Hepatocyte (in vitro differentiated cells): ENCODE data around the gene ZNF358. TPM values are rescaled to one million over a fixed set of nuclear protein-coding genes. Genes with fewer than 3 reads are reported as not detected.

Experiments
- DNase-seq: peaks from one replicate; pipeline ENCODE4 v3.0.0-alpha.2; 2016; ENCODE audit warnings: low spot score
- H2AFZ ChIP-seq: fragments of 200-600 bp; sonication (generic); 2 replicates; pipeline ENCODE4 v1.6.0; 2016; ENCODE audit warnings: antibody characterized with exemption, mild to moderate bottlenecking
- H3K27ac ChIP-seq: fragments of 200-600 bp; sonication (generic); 2 replicates; pipeline ENCODE4 v1.5.1; 2016; ENCODE audit warnings: mild to moderate bottlenecking
- H3K27me3 ChIP-seq: fragments of 200-600 bp; sonication (generic); 2 replicates; pipeline ENCODE4 v1.6.1; 2016
- H3K36me3 ChIP-seq: fragments of 200-600 bp; sonication (generic); replicated peaks from 2 replicates; pipeline ENCODE4 v1.5.1; 2016; ENCODE audit warnings: low read depth; ENCODE audit not compliant: insufficient read depth
- H3K4me1 ChIP-seq: fragments of 200-600 bp; sonication (generic); 2 replicates; pipeline ENCODE4 v1.5.1; 2016; ENCODE audit warnings: mild to moderate bottlenecking, moderate library complexity; ENCODE audit not compliant: insufficient read depth
- H3K4me2 ChIP-seq: fragments of 200-600 bp; sonication (generic); 2 replicates; pipeline ENCODE4 v1.6.0; 2016
- H3K4me3 ChIP-seq: fragments of 200-600 bp; sonication (generic); 2 replicates; pipeline ENCODE4 v1.5.1; 2016; ENCODE audit warnings: mild to moderate bottlenecking
- H3K79me2 ChIP-seq: fragments of 200-600 bp; sonication (generic); 2 replicates; pipeline ENCODE4 v1.6.0; 2017; ENCODE audit warnings: mild to moderate bottlenecking
- H3K9me2 ChIP-seq: fragments of 200-600 bp; sonication (generic); replicated peaks from 2 replicates; pipeline ENCODE4 v1.6.0; 2017; ENCODE audit warnings: mild to moderate bottlenecking; ENCODE audit not compliant: insufficient read depth
- H3K9me3 ChIP-seq: fragments of 200-600 bp; sonication (generic); 2 replicates; pipeline ENCODE4 v1.5.1; 2016; ENCODE audit warnings: low read depth, mild to moderate bottlenecking
- H4K20me1 ChIP-seq: fragments of 200-600 bp; sonication (generic); 2 replicates; pipeline ENCODE4 v1.6.0; 2016; ENCODE audit warnings: mild to moderate bottlenecking; ENCODE audit not compliant: insufficient read depth, poor library complexity, severe bottlenecking
- EZH2 ChIP-seq: fragments of 200-600 bp; sonication (generic); IDR thresholded peaks from 2 replicates; pipeline ENCODE4 v1.6.1; 2016; ENCODE audit warnings: antibody characterized with exemption, mild to moderate bottlenecking, borderline replicate concordance
- EZH2phosphoT487 ChIP-seq: fragments of 200-600 bp; sonication (generic); IDR thresholded peaks from one replicate; pipeline ENCODE4 v1.6.1; 2018; ENCODE audit warnings: antibody characterized with exemption, mild to moderate bottlenecking, low read depth, moderate library complexity; ENCODE audit not compliant: unreplicated experiment, severe bottlenecking
- WGBS: methylation state at CpG from one replicate; pipeline ENCODE4 v1.1.6; 2016; ENCODE audit warnings: low lambda C conversion rate; ENCODE audit errors: missing lambda C conversion rate; 5-methylcytosine and 5-hydroxymethylcytosine counted together
- polyA plus RNA-seq: library from polyadenylated mRNA; unstranded; fragments of >200 nt; fragmentation: Nextera tagmentation; extraction: Ambion mirVana; gene quantifications from 2 replicates; pipeline ENCODE4 v1.2.1, GENCODE V29; 2016
- total RNA-seq: library from RNA; depleted of rRNA; stranded (reverse); fragments of >200 nt; gene quantifications from 2 replicates; pipeline ENCODE4 v1.2.3, GENCODE V29; 2014
- TF ChIP-seq, protein P1 (sequence below): fragments of 200-600 bp; sonication (generic); IDR thresholded peaks from 2 replicates; pipeline ENCODE4 v1.5.1; 2016; ENCODE audit warnings: antibody characterized with exemption, mild to moderate bottlenecking; ENCODE audit not compliant: poor library complexity

ZNF358 gene
- 39.9 and 44.1 TPM in 2 replicates for total RNA-seq
- 37.8 and 43.4 TPM in 2 replicates for polyA plus RNA-seq

DNA sequence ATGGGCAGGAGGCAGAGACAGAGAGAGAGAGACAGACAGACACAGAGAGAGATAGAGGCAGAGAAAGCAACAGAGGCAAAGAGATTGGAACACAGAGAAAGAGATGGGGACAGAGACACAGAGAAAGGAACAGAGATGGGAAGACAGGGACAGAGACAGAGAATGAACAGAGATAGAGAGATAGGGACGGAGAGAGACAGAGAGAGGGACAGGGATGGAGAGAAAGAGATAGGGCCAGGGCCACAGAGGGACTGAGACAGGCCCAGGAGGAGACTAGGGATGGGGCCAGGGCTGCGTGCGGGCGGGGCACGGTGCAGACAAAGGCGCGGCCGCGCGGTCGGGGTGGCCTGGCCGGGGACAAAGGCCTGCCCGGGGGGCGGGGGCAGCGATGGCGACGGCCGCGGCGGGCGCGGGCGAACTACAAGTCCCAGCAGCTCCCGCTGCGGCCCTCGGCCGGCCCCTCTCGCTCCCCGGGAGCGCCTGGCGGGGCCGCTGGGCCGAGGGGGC is at the start of gene ZNF358:
Gene ZNF358, plus strand, starts transcription at position 459 of the 507 bp plus-strand sequence. CDS start 3,140 bp downstream, outside the sequence.
- TF ChIP-seq EZH2, result no peak
- TF ChIP-seq, protein P1, sequence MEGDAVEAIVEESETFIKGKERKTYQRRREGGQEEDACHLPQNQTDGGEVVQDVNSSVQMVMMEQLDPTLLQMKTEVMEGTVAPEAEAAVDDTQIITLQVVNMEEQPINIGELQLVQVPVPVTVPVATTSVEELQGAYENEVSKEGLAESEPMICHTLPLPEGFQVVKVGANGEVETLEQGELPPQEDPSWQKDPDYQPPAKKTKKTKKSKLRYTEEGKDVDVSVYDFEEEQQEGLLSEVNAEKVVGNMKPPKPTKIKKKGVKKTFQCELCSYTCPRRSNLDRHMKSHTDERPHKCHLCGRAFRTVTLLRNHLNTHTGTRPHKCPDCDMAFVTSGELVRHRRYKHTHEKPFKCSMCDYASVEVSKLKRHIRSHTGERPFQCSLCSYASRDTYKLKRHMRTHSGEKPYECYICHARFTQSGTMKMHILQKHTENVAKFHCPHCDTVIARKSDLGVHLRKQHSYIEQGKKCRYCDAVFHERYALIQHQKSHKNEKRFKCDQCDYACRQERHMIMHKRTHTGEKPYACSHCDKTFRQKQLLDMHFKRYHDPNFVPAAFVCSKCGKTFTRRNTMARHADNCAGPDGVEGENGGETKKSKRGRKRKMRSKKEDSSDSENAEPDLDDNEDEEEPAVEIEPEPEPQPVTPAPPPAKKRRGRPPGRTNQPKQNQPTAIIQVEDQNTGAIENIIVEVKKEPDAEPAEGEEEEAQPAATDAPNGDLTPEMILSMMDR, result no peak
- no peak for TF ChIP-seq EZH2phosphoT487
- Histone ChIP-seq H3K4me2 (peak within 1 kb of the TSS; percentile 98), H3K27me3 (no peaks in the 10 kb centered on the region), H3K9me2 (no peaks in the 10 kb centered on the region), H3K4me3 (peak within 1 kb of the TSS; percentile 91), H3K9me3 (no peaks in the 10 kb centered on the region), H3K36me3 (no peaks in the 10 kb centered on the region), H3K79me2 (peaks cover 24% of the 10 kb centered on the region), H4K20me1 (no peaks in the 10 kb centered on the region), H2AFZ (peak within 1 kb of the TSS; percentile 99), H3K27ac (peak within 1 kb of the TSS; percentile 97), H3K4me1 (peaks cover 13% of the 10 kb centered on the region)
- peak; percentile 92 for DNase-seq
- WGBS, result 6% methylated on average over 8 of the region's 33 CpGs

DNA sequence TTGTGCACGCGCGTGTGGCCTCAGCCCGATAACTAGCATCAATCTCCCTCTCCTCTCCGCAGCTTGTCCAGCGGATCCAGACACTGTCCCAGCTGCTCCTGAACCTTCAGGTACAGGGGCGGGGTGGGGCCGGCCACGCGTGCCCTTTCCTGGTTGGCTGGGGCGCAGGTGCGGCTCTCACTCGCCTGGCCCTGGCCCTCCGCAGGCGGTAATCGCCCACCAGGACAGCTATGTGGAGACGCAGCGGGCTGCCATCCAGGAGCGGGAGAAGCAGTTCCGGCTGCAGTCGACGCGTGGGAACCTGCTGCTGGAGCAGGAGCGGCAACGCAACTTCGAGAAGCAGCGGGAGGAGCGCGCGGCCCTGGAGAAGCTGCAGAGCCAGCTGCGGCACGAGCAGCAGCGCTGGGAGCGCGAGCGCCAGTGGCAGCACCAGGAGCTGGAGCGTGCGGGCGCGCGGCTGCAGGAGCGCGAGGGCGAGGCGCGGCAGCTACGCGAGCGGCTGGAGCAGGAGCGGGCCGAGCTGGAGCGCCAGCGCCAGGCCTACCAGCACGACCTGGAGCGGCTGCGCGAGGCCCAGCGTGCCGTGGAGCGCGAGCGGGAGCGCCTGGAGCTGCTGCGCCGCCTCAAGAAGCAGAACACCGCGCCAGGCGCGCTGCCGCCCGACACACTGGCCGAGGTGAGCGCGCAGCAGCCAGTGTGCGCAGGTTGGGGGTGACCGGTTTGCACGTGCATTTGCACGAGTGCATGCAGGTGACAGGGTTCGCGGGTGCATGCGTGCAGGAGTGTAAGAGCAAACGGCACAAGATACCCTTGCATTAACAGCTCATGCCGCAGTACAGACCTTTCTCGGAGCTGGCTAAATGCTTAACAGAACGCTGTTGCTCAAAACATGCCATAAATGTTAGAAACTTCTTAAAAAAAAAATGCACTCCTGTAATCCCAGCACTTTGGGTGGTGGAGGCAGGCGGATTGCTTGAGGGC is 48.6 kb upstream of the ZNF358 start:
- no peaks in the 10 kb centered on the region for H3K79me2 ChIP-seq
- no peaks in the 10 kb centered on the region for H3K9me2 ChIP-seq
- H4K20me1 ChIP-seq, result no peaks in the 10 kb centered on the region
- H3K27me3 ChIP-seq, result no peaks in the 10 kb centered on the region
- TF ChIP-seq EZH2 (no peak), EZH2phosphoT487 (no peak)
- TF ChIP-seq, protein P1, result no peak
- no peak overlapping the region for H3K4me2 ChIP-seq
- H3K36me3 ChIP-seq, result no peaks in the 10 kb centered on the region
- H3K27ac ChIP-seq, result no peak overlapping the region
- H2AFZ ChIP-seq, result no peak overlapping the region
- H3K9me3 ChIP-seq, result no peaks in the 10 kb centered on the region
- H3K4me3 ChIP-seq, result no peak overlapping the region
- H3K4me1 ChIP-seq, result no peaks in the 10 kb centered on the region
- no peak for DNase-seq
- WGBS, result 99% methylated on average over 84 of the region's 86 CpGs

DNA sequence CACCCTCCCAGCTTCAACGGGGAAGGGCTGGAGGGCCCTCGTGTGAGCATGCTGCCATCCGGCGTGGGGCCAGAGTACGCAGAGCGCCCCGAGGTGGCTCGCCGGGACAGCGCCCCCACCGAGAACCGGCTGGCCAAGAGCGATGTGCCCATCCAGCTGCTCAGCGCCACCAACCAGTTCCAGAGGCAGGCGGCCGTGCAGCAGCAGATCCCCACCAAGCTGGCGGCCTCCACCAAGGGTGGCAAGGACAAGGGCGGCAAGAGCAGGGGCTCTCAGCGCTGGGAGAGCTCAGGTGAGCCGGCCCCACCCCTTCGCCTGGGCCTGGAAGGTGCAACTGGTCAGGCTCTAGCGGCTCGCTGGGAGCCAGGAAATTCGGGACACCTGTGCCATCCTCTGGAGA is 47.1 kb upstream of the ZNF358 start:
- H3K27ac ChIP-seq, result no peak overlapping the region
- H4K20me1 ChIP-seq, result no peaks in the 10 kb centered on the region
- 96% methylated on average over 18 of the region's 24 CpGs for whole genome bisulfite sequencing
- no peaks in the 10 kb centered on the region for H3K36me3 ChIP-seq
- no peaks in the 10 kb centered on the region for H3K9me2 ChIP-seq
- DNase-seq, result no peak
- no peaks in the 10 kb centered on the region for H3K27me3 ChIP-seq
- H3K4me1 ChIP-seq, result no peaks in the 10 kb centered on the region
- H3K9me3 ChIP-seq, result no peaks in the 10 kb centered on the region
- H3K4me3 ChIP-seq, result no peak overlapping the region
- H3K79me2 ChIP-seq, result no peaks in the 10 kb centered on the region
- TF ChIP-seq EZH2phosphoT487, result no peak
- no peak overlapping the region for H3K4me2 ChIP-seq
- H2AFZ ChIP-seq, result no peak overlapping the region

DNA sequence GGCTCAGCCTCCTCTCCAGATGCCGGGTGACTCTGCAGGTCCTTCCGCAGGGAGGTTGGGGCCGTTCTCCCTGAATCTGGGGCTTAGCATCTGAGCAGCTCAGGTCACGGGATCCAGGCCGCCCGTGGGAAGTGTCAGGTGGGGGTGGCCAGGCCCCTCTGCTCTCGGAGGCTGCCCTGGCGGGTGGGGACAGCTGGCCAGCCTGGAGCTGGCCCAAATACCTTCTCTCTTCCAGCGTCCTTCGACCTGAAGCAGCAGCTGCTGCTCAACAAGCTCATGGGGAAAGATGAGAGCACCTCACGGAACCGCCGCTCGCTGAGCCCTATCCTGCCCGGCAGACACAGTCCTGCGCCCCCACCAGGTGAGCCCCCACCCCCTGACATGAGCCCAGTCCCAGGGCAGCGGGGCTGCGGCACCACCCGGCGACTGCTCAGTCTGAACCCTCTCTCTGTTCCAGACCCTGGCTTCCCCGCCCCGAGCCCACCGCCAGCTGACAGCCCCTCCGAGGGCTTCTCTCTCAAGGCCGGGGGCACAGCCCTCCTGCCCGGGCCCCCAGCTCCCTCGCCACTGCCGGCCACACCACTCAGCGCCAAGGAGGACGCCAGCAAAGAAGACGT is 46.1 kb upstream of the ZNF358 start:
- no peak overlapping the region for H2AFZ ChIP-seq
- H3K9me2 ChIP-seq, result no peaks in the 10 kb centered on the region
- no peaks in the 10 kb centered on the region for H4K20me1 ChIP-seq
- H3K9me3 ChIP-seq, result no peaks in the 10 kb centered on the region
- H3K4me1 ChIP-seq, result no peaks in the 10 kb centered on the region
- TF ChIP-seq, protein P1, result no peak
- TF ChIP-seq EZH2phosphoT487 (no peak), EZH2 (no peak)
- no peaks in the 10 kb centered on the region for H3K27me3 ChIP-seq
- DNase-seq, result no peak
- no peaks in the 10 kb centered on the region for H3K79me2 ChIP-seq
- no peak overlapping the region for H3K4me3 ChIP-seq
- no peaks in the 10 kb centered on the region for H3K36me3 ChIP-seq
- H3K4me2 ChIP-seq, result no peak overlapping the region
- 93% methylated on average over 23 of the region's 31 CpGs for WGBS
- no peak overlapping the region for H3K27ac ChIP-seq
